Skin epidermis (tissue), 12 donors: Measurements from ENCODE around the gene CYS1.
A peak's percentile ranks its signal among the peaks of the same experiment; 100 is the strongest.

ENCODE experiments used
- H3K27ac ChIP-seq, 21 experiments: fragments of 200-600 bp; sonication (generic) in 11 of 21; one replicate each; pipeline ENCODE4 v1.5.0; 2020; ENCODE audit warnings: mild to moderate bottlenecking in 3 of 21, inconsistent platforms in 2 of 21, moderate library complexity in 2 of 21
- H3K4me3 ChIP-seq, 7 experiments: fragments of 200-600 bp; sonication (generic) in 2 of 7; one replicate each; pipeline ENCODE4 v1.5.0; 2020; ENCODE audit warnings: inconsistent platforms in 2 of 7, mild to moderate bottlenecking in 2 of 7, moderate library complexity in 1 of 7

The CYS1 gene

GRCh38 chr2:10075571-10076209, 4.5 kb downstream of the CYS1 start:
- Histone ChIP-seq H3K27ac (no peak overlapping the region), H3K4me3 (no peak overlapping the region)

DNA sequence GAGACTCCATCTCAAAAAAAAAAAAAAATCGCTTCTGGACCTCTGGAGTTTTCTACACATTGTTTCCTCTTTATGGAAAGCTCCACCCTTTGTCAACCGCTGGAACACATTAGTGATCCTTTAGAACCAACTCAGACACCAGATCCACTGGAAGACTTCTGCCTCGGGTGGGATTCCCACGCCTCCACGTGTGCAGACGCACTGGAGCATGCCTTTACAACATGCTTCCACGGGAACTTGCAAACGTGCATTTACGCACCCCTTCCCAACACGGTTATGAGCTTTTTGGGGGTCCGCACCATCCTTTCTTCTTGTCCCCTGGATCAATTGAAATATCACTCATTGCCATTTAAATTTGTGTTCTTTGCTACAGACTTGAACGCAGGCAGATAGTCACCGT, 5.1 kb downstream of the CYS1 start:
- H3K4me3 ChIP-seq, result no peak overlapping the region
- H3K27ac ChIP-seq, result no peak overlapping the region

- Histone ChIP-seq H3K4me3 (no peak overlapping the region), H3K27ac (no peak overlapping the region)
Observed at GRCh38 chr2:10073706-10074105, 6.5 kb downstream of the CYS1 start.

GRCh38 chr2:10072656-10073480, 7.3 kb downstream of the CYS1 start:
- Histone ChIP-seq H3K27ac (no peak overlapping the region), H3K4me3 (no peak overlapping the region)

DNA sequence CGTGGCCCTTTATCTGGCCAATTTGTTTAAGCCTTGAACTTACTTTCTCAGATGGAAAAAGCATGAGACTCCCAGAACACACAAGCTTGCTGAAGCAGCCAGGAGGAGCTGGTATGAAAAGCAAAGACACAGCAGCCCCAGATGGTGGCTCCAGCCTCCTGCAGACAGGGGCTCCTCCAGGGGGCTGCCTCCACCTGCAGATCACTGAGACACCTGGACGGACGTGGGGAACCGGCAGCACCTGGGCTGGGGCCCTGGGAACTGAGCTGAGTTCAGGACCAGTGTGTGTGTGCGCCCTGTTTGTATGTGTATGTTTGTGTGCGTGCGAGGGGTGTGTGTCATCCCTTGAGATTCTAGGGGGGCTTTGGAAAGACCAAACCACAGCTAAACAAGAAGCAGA, 8.6 kb downstream of the CYS1 start:
- Histone ChIP-seq H3K27ac (no peak overlapping the region), H3K4me3 (no peak overlapping the region)

GRCh38 chr2:10071176-10071575, 9.0 kb downstream of the CYS1 start:
- Histone ChIP-seq H3K27ac (no peak overlapping the region), H3K4me3 (no peak overlapping the region)

DNA sequence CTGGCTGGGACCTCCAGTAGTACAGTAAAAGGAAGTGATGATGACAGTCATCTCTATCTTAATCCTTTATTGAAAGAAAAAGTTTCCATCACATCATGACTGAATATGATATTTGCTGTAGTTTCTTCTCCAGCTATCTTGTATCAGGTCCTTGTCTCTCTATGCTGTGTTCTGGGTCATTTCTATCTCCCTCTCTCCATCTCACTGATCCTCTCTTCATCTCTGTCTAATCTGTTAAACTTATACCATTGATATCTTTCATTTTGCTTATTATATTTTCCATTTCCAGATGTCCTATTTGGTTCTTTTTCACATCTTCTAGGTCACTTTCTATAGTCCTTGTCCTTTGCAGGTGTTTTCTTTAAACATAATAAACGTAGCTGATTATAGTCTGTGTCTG, 12.3 kb downstream of the CYS1 start:
- no peak overlapping the region for H3K4me3 ChIP-seq

DNA sequence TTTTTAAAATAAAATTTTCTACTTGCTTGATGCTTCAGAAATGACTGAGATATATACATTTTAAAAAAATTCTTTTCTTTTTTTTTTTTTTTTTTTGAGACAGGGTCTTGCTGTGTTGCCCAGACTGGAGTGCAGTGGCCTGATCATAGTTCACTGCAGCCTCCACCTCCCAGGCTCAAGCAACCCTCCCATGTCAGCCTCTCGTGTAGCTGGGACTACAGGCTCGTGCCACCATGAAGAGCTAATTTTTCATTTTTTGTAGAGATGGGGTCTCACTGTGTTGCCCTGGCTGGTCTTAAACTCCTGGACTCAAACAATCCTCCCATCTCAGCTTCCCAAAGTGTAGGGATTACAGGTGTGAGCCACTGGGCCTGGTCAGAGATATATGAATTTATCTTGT, 12.9 kb downstream of the CYS1 start:
- no peak overlapping the region for H3K27ac ChIP-seq
- H3K4me3 ChIP-seq, result no peak overlapping the region

More for the DNA sequence above, 12.3 kb downstream of the CYS1 start:
- H3K27ac ChIP-seq, result no peak overlapping the region

- Histone ChIP-seq H3K27ac (no peak overlapping the region), H3K4me3 (no peak overlapping the region)
Observed at GRCh38 chr2:10065773-10066055, 14.5 kb downstream of the CYS1 start.

GRCh38 chr2:10064932-10065772, 15.1 kb downstream of the CYS1 start:
- Histone ChIP-seq H3K27ac (no peak overlapping the region), H3K4me3 (no peak overlapping the region)

DNA sequence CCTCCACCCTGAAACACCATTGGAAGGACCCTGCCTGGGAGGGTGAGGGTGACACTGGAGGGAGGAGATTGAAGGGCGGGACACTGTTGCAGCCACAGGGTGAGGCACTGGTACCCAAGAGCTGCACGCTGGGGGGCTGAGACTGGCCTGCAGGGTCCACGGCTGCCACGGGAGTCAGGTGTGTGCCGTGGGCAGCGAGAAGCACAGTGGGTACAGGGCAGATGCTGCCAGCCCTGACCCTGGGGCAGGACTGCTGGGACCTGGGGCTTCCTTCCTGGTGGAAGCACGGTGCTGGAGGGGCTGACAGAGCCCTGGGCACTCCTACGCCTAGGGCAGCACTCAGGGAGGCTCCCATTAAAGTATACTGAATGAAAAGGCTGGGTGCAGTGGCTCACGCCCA, 16.6 kb downstream of the CYS1 start:
- H3K4me3 ChIP-seq, result no peak overlapping the region

GRCh38 chr2:10062931-10063365, 17.3 kb downstream of the CYS1 start:
- H3K27ac ChIP-seq, result no peak overlapping the region
- no peak overlapping the region for H3K4me3 ChIP-seq

More for the DNA sequence above, 16.6 kb downstream of the CYS1 start:
- no peak overlapping the region for H3K27ac ChIP-seq

DNA sequence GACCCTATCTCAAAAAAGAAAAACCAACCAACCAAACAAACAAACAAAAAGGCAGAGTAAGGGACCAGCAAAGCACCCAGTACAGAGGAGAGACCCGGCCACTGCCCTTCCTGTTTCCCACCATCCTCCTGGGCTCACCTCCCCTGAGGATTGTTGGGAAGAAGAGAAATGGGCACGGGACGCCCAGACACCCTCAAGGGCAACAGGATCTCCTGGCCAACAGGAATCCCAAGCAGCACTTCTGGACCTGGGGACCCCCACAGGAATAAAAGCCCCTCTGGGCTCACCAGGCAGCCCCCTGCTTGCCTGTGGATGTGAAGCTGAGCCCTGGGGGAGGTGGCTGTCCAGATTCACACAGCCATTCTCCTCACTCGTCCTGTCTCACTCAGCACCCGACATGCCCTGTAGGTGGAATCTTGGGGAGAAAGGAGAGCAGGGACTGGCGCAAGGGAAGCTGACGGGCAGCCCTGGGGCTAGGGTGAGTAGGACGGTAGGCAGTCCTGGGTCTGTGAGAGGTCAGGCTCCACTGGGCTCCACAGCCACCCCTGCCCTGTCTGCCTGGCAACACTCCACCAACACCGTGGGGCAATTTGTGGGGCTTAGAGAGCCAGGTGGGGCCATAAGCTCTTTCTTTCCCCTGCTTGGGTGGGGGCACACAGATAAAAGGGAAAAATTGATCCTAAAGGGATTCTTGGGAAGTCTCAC, 18.8 kb downstream of the CYS1 start:
- Histone ChIP-seq H3K27ac (no peak overlapping the region), H3K4me3 (no peak overlapping the region)

GRCh38 chr2:10059552-10060335, 20.5 kb downstream of the CYS1 start:
- no peak overlapping the region for H3K27ac ChIP-seq
- no peak overlapping the region for H3K4me3 ChIP-seq

DNA sequence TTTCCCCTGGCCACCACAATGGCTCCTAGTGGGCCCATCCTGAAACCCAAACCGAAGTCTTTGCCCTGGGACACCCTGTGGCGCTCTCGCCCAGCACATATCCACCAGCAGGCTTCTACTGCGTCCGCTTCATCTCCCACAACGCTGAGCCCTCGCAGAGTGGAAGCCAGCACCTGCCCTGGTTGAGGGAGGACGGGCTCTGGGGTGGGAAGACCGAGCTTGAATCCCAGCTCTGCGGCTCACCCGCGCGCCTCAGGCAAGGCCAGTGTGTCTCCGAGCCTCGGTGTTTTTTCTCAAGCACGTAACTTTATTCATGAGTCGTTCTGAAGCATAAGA, 21.2 kb downstream of the CYS1 start:
- Histone ChIP-seq H3K4me3 (no peak overlapping the region), H3K27ac (no peak overlapping the region)

GRCh38 chr2:10058251-10059015, 21.8 kb downstream of the CYS1 start:
- Histone ChIP-seq H3K4me3 (no peak overlapping the region), H3K27ac (peak overlapping the region in 1 of 21 experiments; percentile 46)

DNA sequence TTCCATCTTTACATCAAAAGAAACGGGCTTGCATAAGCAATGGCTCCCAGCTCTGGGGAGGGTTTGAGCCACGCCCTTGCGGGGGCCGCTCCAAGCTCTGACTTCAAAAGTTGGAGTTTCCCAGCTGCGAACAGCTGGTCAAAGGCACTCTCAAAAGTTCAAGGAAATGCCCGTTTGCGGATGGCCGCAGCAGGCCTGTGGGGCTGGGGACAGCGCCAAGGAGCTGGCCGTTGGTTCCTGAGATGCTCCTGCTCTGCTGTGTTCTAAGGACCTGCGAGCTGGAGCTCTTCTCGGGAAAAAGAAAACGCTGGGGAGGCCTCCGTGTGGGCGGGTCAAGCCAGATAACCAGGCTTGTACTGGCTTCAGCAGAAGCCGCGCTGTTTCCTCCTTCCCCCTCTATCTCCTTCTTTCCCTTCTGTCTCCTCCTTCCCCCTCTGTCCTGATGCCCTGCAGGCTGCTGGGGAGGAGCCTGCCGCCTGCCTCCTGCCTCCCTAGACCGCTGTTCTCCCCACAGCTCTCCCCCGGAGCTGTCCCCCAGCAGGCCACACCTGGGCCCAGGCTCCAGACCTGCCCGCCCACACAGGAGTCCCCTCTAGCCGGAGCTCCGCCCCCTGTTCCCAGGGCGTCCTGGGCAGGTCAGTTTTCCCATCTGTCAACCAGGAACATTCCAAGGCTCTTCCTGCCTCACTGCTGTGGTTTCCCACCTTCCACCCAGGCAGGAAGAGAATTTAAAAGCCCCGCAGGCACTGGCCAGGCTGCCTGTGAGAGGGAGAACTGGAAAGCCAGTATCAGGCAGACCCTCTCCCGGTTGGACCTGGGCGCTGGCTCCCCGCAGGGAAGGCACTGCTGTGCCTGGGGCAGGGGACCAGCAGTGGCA, 22.7 kb downstream of the CYS1 start:
- H3K4me3 ChIP-seq, result peak overlapping the region in 3 of 7 experiments; percentile 4 to 22 (median 10)
- peak overlapping the region in 11 of 21 experiments; percentile 3 to 73 (median 46) for H3K27ac ChIP-seq

DNA sequence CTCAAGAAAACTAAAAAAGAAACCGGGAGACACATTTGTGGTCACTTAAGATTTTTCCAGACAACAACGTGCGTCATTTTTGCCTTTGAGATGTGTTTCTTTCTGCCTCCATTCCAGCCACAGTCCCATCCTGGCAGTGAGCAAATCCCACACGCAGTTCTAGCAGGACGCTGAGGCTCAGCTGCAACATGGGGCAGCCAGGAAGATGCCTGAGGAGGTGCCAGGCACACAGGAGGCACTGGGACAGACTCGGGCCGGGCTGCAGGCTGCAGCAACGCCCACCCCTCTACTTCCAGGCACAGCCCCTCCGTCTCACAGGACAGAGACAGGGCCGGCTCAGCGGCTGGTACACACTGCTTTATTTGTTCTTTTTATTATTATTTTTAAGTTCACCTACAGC, 23.8 kb downstream of the CYS1 start:
- H3K4me3 ChIP-seq, result no peak overlapping the region
- H3K27ac ChIP-seq, result no peak overlapping the region
